Adrenal gland (tissue), 5 donors: Measurements from ENCODE around the gene IGHMBP2.

Experiments used
- CTCF ChIP-seq, 6 experiments: fragments of 450-650 bp in 4 of 6; fragments of 200-600 bp in 2 of 6; sonication (generic) in 1 of 6; IDR thresholded peaks; 1 replicate in 5 of 6; 2 replicates in 1 of 6; pipeline versions ENCODE4 v1.5.1 to v1.8.0; 2016 to 2021; ENCODE audit warnings: antibody characterized with exemption in 6 of 6, mild to moderate bottlenecking in 2 of 6, moderate library complexity in 1 of 6
- POLR2A ChIP-seq, 2 donors: fragments of 450-650 bp; IDR thresholded peaks; one replicate each; pipeline ENCODE4 v1.6.1; 2017; ENCODE audit warnings: antibody characterized with exemption in 2 of 2, mild to moderate bottlenecking in 2 of 2, moderate library complexity in 1 of 2
- donor health status: DM: no; HTN: no; CAD: no.

DNA sequence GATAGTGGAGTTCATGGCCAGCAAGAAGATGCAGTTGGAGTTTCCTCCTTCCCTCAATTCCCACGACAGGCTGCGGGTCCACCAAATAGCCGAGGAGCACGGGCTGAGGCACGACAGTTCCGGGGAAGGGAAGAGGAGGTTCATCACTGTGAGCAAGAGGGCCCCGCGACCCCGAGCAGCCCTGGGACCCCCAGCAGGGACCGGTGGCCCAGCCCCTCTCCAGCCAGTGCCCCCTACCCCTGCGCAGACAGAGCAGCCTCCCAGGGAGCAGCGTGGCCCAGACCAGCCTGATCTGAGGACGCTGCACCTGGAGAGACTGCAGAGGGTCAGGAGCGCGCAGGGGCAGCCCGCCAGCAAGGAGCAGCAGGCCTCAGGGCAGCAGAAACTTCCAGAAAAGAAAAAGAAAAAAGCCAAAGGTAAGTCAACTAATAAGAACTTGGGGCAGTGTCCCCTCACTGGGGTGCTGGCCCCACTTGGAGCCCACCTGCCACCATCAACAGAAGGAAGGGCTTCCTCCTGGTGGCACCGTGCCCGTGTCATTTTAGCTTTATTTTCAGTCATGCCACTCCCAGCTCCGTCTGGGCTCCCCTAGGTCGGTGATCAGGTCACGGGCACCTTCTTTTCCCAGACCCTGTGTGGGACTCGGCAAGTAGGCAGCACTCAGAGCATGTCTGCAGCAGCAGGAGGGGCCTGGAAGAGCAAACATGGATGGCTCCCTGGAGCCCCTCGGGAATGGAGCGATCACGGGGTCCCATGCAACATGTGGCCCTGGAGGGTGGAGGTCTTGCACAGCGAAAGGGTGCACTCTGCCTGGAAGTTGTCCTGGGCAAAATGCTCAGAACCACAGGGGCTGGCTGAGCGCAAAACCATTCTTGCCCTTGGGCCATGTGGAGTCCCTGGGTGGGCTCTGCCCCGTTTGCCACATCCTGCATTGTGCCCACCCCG, 33.3 kb downstream of the IGHMBP2 start:
- no peak for TF ChIP-seq POLR2A (IDR thresholded peaks at IDR 0.05)
- no peak for TF ChIP-seq CTCF (IDR thresholded peaks at IDR 0.05)
